Esophagus muscularis mucosa (tissue), 3 donors: ENCODE measurements around the gene TMUB1.

Source experiments
- CTCF ChIP-seq, 3 experiments: fragments of 200-600 bp in 2 of 3; fragments of 450-650 bp in 1 of 3; sonication (generic) in 2 of 3; IDR thresholded peaks; one replicate each; pipeline ENCODE4 v1.5.1; 2017 to 2019; ENCODE audit warnings: antibody characterized with exemption in 3 of 3, mild to moderate bottlenecking in 2 of 3, moderate library complexity in 1 of 3
- POLR2A ChIP-seq: fragments of 450-650 bp; IDR thresholded peaks from one replicate; pipeline ENCODE4 v1.6.1; 2017; ENCODE audit warnings: antibody characterized with exemption, moderate library complexity, mild to moderate bottlenecking, low read depth

- no peak for TF ChIP-seq CTCF (IDR thresholded peaks at IDR 0.05)
- TF ChIP-seq POLR2A: no peak
Observed at GRCh38 chr7:151062399-151063211, 20.7 kb downstream of the TMUB1 start.
